ENCODE data around the gene ARHGAP10.

Gene ARHGAP10

GRCh38 chr4:148025981-148026380 lies 294.1 kb downstream of the ARHGAP10 start:
- no peak for DNase-seq (ENCODE audit: low spot score)
- TF ChIP-seq, protein P1, sequence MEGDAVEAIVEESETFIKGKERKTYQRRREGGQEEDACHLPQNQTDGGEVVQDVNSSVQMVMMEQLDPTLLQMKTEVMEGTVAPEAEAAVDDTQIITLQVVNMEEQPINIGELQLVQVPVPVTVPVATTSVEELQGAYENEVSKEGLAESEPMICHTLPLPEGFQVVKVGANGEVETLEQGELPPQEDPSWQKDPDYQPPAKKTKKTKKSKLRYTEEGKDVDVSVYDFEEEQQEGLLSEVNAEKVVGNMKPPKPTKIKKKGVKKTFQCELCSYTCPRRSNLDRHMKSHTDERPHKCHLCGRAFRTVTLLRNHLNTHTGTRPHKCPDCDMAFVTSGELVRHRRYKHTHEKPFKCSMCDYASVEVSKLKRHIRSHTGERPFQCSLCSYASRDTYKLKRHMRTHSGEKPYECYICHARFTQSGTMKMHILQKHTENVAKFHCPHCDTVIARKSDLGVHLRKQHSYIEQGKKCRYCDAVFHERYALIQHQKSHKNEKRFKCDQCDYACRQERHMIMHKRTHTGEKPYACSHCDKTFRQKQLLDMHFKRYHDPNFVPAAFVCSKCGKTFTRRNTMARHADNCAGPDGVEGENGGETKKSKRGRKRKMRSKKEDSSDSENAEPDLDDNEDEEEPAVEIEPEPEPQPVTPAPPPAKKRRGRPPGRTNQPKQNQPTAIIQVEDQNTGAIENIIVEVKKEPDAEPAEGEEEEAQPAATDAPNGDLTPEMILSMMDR (IDR thresholded peaks at IDR 0.05; ENCODE audit: extremely low read depth, missing control alignments) = no peak

DNA sequence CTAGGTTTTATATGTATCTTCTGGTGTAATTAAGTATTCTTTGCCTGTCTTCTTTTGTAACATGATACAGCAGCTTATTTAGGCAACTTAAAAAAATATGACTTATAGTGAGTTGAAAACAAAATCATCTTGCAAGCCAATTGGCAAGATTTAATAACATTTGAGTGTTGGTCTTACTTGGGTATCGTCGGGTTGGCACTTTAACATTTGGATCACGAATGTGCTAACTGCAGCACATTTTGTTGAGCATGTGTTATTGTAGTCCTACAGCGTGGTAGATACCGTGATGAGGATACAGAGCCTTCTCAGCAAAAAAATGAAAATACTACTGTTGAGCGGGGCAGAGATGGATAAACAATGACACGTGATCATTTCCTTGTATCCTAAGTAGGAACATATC lies 295.3 kb downstream of the ARHGAP10 start:
- DNase-seq (ENCODE audit: low spot score) = no peak
- TF ChIP-seq, protein P1 (IDR thresholded peaks at IDR 0.05; ENCODE audit: extremely low read depth, missing control alignments) = no peak

DNA sequence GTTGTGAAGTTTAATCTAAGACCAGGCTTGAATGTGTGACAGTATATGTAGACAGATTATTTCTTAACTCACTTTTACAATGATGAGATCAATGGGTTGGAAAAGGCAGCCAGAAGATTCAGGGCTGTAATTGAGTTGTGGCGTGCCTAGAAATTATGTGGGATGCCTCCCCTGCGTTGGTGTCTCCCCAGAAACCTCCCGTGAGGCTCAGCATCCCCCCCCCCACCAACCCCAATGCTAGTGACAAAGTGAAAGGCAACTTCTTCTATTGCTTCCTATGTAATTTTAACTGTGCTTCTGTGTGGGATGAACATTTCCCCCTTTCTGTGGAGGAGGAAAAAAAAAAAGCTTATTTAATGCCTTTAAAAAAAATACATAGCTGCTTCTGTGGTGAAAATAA lies 297.9 kb downstream of the ARHGAP10 start:
- no peak for DNase-seq (ENCODE audit: low spot score)
- TF ChIP-seq, protein P1 (IDR thresholded peaks at IDR 0.05; ENCODE audit: extremely low read depth, missing control alignments) = no peak

DNA sequence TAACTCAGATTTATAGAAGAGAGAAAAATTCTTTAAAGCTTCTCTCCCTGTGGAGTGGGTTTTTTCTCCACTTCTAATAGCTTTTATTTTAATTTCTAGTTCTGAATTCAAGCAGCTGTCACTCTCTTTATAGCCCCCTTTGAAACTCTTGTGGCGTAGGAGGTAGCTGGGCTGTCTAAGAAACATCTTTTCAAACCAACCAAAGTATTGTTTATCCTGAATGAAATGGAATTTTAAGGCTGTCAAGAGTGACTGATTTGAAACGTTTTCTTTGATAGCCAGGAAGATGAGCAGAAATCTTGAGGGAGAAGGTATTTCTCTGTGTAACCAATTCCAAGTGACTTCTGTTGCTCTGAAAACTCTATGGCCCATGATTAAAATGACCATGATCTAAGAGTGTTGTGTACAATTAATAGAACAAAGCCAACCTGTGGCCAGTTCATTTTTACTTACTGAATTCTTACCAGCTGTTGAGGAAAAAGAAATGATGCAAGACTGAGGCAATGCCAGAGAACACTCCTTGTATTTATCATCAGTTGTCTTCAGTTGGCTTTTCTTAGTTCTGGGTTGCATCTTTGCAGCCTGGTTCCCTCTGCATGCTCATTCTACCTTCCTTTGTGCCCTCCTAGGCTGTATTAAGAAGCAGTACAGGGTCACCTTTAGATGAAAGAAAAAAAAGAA lies 298.4 kb downstream of the ARHGAP10 start:
- TF ChIP-seq, protein P1 (IDR thresholded peaks at IDR 0.05; ENCODE audit: extremely low read depth, missing control alignments) = no peak
- no peak for DNase-seq (ENCODE audit: low spot score)

GRCh38 chr4:148034813-148035212 lies 302.9 kb downstream of the ARHGAP10 start:
- DNase-seq (ENCODE audit: low spot score) = no peak
- TF ChIP-seq, protein P1 (IDR thresholded peaks at IDR 0.05; ENCODE audit: extremely low read depth, missing control alignments) = no peak

- TF ChIP-seq, protein P1 (IDR thresholded peaks at IDR 0.05; ENCODE audit: extremely low read depth, missing control alignments) = no peak
- DNase-seq (ENCODE audit: low spot score) = no peak
These were observed 309.9 kb downstream of the ARHGAP10 start for GRCh38 chr4:148041606-148042329.

GRCh38 chr4:148044089-148044911 lies 312.4 kb downstream of the ARHGAP10 start:
- DNase-seq (ENCODE audit: low spot score) = no peak
- TF ChIP-seq, protein P1 (IDR thresholded peaks at IDR 0.05; ENCODE audit: extremely low read depth, missing control alignments) = no peak
